GM21515 (cell line): ENCODE results near the gene TOGARAM2.
"Not testable (repeated sequence)": the region's sequence is repeated elsewhere in the genome, so short reads cannot be mapped to it uniquely, and the experiment has no call there.

Experiments
- ATAC-seq: cut with Tn5 transposase; IDR thresholded peaks from one replicate; pipeline ENCODE4 v1.9.1; 2021; ENCODE audit not compliant: unreplicated experiment

The TOGARAM2 gene

GRCh38 chr2:28976584-28976983 is 4.5 kb upstream of the TOGARAM2 start:
- no peak for ATAC-seq

DNA sequence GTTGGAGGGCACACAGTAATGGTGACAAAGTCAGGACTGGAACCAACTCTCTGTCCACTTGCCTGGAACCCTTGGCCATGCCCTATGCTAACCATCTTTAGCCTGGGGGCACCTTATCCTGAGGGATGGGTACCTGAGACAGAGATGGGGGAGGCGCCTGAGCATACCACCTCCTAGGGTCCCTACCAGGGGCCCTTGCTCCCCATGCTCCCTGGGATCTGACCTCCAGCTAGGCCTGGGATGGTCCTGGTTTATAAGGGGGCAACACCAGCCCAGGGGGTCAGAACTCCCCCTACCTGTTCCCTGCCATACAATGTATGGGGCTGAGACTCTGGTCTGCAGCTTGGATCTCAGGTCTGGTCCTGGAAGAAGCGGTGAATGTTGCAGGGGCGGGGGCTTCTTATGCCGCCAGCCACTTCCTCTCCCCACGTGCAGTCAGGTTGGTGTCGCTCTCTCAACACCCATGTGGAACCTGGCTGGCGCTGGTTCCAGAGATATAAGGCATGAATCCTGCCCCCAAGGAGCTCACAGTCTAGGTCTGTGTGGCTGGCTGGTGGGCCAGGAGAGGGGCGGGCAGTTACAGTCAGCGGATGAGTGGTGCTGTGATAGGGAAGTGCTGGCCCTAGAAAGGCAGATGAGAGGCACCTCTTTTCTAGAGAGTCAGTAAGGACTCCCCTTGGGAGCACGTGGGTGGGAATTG is 3.8 kb upstream of the TOGARAM2 start:
- no peak for ATAC-seq

DNA sequence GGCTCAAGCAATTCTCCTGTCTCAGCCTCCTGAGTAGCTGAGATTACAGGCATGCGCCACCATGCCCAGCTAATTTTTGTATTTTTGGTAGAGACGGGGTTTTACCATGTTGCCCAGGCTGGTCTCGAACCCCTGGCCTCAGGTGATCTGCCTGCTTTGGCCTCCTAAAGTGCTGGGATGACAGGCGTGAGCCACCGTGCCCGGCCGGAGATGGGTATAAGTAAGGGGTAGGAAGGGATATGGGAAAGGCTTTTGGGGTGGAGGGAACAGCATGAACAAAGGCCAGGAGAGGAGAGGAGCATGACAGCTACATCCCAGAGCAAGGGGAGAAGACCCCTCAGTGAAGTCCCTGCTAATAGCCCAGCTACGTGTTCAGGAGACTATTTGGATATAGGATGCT is 3.1 kb upstream of the TOGARAM2 start:
- not testable (repeated sequence) for ATAC-seq

DNA sequence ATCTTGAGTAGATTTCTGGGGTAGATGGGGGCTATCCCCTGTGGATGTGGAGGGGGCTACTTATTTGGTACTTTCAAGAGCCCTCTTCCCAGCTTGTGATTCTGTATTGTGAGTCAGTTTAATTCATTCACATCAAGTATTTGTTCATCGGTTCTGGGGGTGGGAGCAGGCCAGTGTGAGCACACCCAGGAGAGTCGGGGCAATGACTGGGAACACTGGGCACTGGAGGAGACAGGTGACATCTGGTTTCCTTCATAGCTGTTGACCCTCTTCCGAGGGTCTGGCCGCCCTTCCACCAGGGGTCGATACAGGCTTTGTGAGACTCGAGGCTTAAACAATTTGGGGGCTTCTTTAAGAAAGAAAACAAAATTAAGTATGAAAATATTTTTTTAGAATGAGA is 2.5 kb upstream of the TOGARAM2 start:
- ATAC-seq = no peak

DNA sequence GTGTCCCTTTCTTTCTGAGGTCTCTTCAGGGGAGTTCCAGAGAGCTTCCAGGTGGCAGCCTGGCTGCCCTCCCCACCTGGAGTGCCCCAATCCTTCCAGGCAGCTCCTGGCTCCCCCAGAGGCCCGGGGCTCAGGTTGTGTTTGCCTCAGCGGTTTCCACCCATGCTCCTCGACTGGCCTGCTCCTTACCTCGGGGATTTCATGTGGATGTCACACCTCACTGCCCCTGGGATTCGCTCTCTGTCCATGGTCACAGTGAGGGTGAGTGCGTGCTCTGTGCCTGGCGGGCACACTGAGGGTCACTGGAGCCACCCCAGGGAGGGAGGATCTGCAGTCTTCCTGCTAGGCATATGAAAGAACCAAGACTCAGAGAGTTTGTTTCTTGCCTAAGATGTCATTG is 2.1 kb upstream of the TOGARAM2 start:
- ATAC-seq = no peak

DNA sequence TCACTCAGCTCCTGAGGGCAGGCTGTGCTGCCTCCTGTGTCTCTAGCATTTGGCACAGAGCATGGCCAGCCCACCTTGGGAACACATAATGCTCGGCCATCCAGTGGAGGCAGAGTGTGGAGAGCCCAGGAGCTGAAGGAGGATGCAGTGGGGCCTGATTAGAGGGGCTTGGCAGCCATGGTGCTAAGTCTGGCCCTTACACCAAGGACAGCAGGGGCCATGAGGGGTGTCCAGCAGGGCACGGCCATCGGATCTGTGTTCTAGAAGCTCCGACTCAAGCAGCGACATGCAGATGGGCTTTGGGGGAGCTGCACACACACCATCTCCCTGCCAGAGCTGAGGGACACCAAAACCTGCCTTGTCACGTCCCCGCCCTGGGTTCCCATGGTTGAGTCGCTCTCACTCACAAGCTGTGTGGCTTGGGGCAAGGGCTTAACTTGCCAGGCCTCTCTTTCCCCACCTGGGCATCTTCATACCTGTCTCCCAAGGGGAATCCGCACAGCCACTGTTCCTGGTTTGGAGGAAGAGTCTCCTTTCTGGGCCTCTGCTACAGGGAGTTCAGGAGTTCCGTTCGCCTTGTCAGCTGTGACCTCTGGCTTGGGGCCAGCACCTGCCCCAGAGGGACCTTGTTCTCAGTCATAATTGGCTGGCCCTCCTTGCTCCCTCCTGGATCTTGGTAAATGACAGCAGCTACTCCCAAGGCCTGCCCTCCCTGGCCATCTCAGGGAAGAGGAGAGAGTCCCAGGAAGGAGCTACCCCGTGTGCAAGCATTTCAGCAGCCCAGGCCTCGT is 1.3 kb upstream of the TOGARAM2 start:
- ATAC-seq = no peak

DNA sequence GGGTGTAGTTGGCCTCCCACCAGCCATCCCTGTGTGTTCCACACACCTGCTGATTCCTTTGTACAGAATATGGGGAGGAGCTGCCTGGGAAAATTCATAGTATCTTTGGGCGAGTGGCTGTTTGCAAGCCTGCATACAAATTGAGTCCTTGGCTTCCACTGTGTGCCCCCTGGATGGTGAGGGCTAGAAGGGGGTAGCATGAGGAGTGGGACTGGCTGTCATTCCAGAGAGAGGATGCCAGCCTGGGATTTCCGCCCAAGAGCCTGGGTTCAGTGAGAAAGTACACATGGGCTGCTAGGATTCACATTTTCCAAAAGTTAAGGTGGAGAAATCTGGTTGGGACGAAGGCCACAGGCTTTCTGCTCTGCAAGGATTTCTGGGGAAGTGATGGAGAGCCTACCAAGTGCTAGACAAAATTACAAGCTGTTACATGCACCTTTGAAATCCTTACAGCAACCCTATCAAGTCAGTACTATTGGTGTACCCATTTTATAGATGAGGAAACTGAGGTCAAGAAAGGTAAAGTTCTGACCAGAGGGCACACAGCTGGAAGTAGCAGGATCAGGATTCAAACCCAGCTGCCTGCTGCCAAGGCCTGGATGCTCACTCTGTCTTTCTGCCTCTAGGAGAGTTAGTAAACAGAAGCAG is 606 bp upstream of the TOGARAM2 start:
- ATAC-seq = no peak

GRCh38 chr2:28981620-28982376 is 700 bp downstream of the TOGARAM2 start:
- no peak for ATAC-seq

GRCh38 chr2:28982381-28982950 is 1.4 kb downstream of the TOGARAM2 start:
- ATAC-seq = no peak

DNA sequence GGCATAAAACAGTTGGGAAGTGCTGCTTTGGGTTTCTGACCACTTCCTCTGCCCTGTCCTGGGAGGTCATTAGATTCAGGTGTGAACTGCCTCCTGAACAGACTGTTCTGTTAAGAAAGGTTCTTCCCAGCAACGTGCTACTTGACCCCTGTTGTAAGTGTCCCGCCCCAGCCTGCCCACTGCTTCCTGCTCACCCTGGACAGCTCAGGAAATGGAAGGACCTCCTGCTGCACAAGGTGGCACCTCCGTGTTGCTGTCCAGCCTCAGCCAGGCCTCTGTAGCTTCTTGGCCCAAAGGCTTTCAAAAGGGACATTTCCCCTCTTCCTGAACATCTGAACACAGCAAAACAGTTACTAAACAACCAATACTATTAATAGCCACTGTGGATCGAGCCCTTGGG is 5.3 kb downstream of the TOGARAM2 start:
- ATAC-seq = no peak

DNA sequence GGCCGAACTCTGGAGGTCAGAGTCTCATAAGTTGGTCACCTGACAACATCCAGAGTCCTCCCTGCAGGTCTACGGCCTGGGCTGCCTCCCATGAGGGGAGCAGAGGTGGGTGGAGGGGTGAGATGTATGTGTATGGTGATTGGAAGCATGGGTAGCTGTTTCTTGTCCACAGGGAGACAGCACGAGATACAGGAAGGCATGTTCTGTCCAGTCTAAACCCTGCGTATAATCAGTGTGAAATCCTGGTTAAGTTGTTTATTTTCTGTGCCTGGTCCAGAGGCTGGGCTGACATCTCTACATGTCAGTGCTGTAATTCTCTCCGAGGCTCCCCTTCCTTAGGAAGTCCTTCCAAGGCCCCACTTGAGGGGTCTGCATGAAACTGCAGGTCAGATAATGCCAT is 8.9 kb downstream of the TOGARAM2 start:
- no peak for ATAC-seq

DNA sequence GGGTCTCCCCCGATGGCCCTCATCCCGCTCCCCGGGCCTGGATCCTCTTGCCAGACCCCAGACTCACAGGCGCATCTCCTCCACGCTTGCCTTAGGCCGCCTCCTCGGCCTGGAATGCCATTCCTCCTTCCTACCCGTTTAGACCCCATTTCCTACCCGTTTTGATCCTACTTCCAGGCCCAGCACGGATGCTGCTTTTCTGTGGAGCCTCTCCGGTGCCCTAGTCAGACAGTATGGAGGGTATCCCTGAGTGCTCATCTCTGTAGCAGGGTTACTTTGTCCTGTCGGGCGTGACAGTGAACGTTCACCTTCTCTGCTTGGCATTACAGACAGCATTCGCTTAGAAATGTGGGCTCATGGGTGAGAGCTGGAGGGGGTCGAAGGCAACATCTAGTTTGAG is 9.3 kb downstream of the TOGARAM2 start:
- no peak for ATAC-seq

- no peak for ATAC-seq
Measured at GRCh38 chr2:28991021-28991420, 9.9 kb downstream of the TOGARAM2 start.

- ATAC-seq = no peak
Measured at GRCh38 chr2:28991460-28991859, 10.4 kb downstream of the TOGARAM2 start.

DNA sequence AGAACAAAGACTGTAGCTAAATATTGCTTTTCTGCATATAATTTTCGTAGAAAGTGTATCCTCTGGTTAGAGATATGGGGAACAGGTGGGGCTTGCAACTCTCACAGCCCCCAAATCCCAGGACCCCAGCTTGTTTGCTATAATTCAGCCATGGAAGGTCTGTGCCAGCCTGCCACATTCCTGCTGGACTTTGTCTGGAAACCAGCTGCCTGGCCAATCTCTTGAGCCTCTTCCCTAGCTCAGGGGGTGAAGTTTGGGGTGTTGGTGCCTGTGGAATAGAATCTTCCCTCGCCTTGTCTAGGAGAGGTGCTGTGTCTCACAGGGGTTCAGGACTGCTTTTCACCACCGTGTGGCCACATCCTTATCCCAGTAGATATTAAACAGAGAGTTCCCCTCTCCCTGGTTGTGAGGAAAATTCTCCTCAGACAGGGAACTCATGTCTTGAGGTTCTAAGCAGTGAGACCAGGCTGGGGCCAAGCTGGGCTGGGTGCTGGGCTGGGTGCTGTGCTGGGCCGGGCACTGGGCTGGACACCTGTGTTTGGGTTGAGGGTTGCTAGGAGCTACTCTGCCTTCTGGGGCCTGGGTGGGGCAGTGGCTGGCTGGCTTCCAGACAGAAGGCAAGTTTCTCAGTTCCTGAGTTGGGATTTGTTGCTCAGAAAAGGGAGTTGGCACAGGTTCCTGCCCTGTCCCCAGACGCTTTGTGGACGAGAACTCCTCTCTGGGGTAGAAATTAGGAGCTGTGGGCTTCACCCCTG is 12.3 kb downstream of the TOGARAM2 start:
- ATAC-seq = no peak

DNA sequence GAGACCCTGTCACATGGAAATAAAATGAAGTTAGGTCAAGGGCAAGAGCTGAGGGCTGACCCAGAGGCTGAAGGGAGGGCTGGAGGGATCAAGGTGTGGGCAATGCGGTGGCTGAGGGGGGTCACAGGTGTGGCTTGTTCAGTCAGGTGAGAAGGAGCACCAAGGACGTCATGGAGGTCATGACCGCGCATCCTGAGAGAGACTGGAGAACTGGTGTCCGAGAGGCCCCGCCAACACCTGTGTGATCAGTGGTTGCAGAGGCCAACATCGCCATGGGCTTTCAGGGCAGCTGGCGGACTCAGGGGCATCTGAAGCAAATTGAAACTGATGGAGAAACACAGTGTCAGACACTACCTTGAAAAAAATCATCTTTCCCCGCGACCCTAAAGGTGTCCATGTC is 13.0 kb downstream of the TOGARAM2 start:
- no peak for ATAC-seq

GRCh38 chr2:28994679-28995078 is 13.6 kb downstream of the TOGARAM2 start:
- no peak for ATAC-seq

GRCh38 chr2:28995765-28996750 is 15.0 kb downstream of the TOGARAM2 start:
- ATAC-seq = no peak

- no peak for ATAC-seq
Measured at GRCh38 chr2:28997237-28997846, 16.2 kb downstream of the TOGARAM2 start.
